A549 (cell line): ENCODE data around the gene TNPO3. TPM values are rescaled to one million over a fixed set of nuclear protein-coding genes. Genes with fewer than 3 reads are reported as not detected.

ENCODE experiments used
- ATAC-seq, 2 experiments: fragments of 200-7000 bp in 1 of 2; fragments of >200 bp in 1 of 2; cut with Nextera tagmentation in 1 of 2; cut with Tn5 transposase in 1 of 2; 3 replicates each; pipeline versions ENCODE4 v1.8.0 to v1.9.1; 2018 to 2020; ENCODE audit warnings: mild to moderate bottlenecking in 1 of 2, moderate library complexity in 1 of 2
- CTCF ChIA-PET: fragments of 300-600 bp; sonication (Branson Sonifier 250); formaldehyde crosslinking; extraction: SDS; loops from one replicate; lab custom pipeline; 2021; ENCODE audit warnings: antibody characterized with exemption, inconsistent platforms; lab: Yijun Ruan, JAX
- POLR2A ChIA-PET: fragments of 350-600 bp; formaldehyde crosslinking; extraction: SDS; loops from one replicate; lab custom pipeline; 2021; ENCODE audit warnings: antibody characterized with exemption, inconsistent platforms; lab: Yijun Ruan, JAX
- DNase-seq, 2 experiments: peaks; one replicate each; pipeline versions ENCODE4 v3.0.0 to v3.0.0-alpha.2; 2011 to 2016; ENCODE audit warnings: low read depth in 1 of 2, low spot score in 1 of 2
- FAIRE-seq: peaks from 2 replicates; lab custom pipeline; 2011; peaks lifted over from hg19 to GRCh38; lab: Jason Lieb, UNC
- H3K27ac ChIP-seq, 2 experiments: fragments of >200 bp; sonication (Bioruptor Twin); formaldehyde crosslinking; 3 replicates each; pipeline ENCODE4 v1.5.1; 2016 to 2017
- H3K4me1 ChIP-seq: fragments of >200 bp; sonication (Bioruptor Twin); formaldehyde crosslinking; 3 replicates; pipeline ENCODE4 v1.6.1; 2016
- H3K4me2 ChIP-seq: fragments of >200 bp; sonication (Bioruptor Twin); formaldehyde crosslinking; 3 replicates; pipeline ENCODE4 v1.6.1; 2016
- H3K4me3 ChIP-seq: fragments of >200 bp; sonication (Bioruptor Twin); formaldehyde crosslinking; 3 replicates; pipeline ENCODE4 v1.5.1; 2016
- H3K9me3 ChIP-seq: fragments of >200 bp; sonication (Bioruptor Twin); formaldehyde crosslinking; 3 replicates; pipeline ENCODE4 v1.6.1; 2016
- BHLHE40 ChIP-seq: IDR thresholded peaks from 2 replicates; pipeline ENCODE4 v1.6.1; 2012; ENCODE audit warnings: low read depth, low read length, inconsistent platforms
- CHD2 ChIP-seq: fragments of 150-350 bp; IDR thresholded peaks from 2 replicates; pipeline ENCODE4 v1.6.1; 2014; ENCODE audit warnings: low read length; ENCODE audit not compliant: partially characterized antibody
- EHMT2 ChIP-seq: fragments of 200-600 bp; sonication (generic); IDR thresholded peaks from 2 replicates; pipeline ENCODE4 v1.6.1; 2016; ENCODE audit warnings: antibody characterized with exemption, low read depth, mild to moderate bottlenecking, moderate library complexity
- ELK1 ChIP-seq: fragments of 150-350 bp; IDR thresholded peaks from 2 replicates; pipeline ENCODE4 v1.6.1; 2014; ENCODE audit warnings: low read depth, mild to moderate bottlenecking, low read length
- FOSL2 ChIP-seq, 2 experiments: fragments of 450-650 bp in 1 of 2; fragments of >200 bp in 1 of 2; sonication (Bioruptor Twin) in 1 of 2; formaldehyde crosslinking; IDR thresholded peaks; 2 replicates each; pipeline versions ENCODE4 v1.5.0 to v1.6.1; 2016 to 2020; ENCODE audit warnings: mild to moderate bottlenecking in 1 of 2, moderate library complexity in 1 of 2
- HOXB5 ChIP-seq: fragments of 250-450 bp; sonication (Bioruptor Pico); IDR thresholded peaks from 2 replicates; pipeline ENCODE4 v1.5.0; 2020; ENCODE audit warnings: mild to moderate bottlenecking, moderate library complexity
- MYC ChIP-seq: IDR thresholded peaks from 2 replicates; pipeline ENCODE4 v1.6.1; 2012; ENCODE audit warnings: mild to moderate bottlenecking, inconsistent platforms, low read length, improper control_type of control experiment, borderline replicate concordance
- NFE2L2 ChIP-seq: fragments of 150-350 bp; conservative IDR thresholded peaks from 2 replicates; pipeline ENCODE4 v1.6.1; 2014; ENCODE audit warnings: low read length
- RARB ChIP-seq: fragments of 250-450 bp; sonication (Bioruptor Pico); IDR thresholded peaks from 2 replicates; pipeline ENCODE4 v1.8.0; 2021; ENCODE audit warnings: mild to moderate bottlenecking, moderate library complexity
- REST ChIP-seq: fragments of 200-600 bp; sonication (generic); IDR thresholded peaks from 2 replicates; pipeline ENCODE4 v1.6.1; 2016; ENCODE audit warnings: antibody characterized with exemption, mild to moderate bottlenecking, moderate library complexity
- SMC3 ChIP-seq: fragments of >200 bp; sonication (Bioruptor Twin); formaldehyde crosslinking; IDR thresholded peaks from 3 replicates; pipeline ENCODE4 v1.6.1; 2018; ENCODE audit warnings: inconsistent platforms
- ZC3H11A ChIP-seq: fragments of 450-650 bp; IDR thresholded peaks from 2 replicates; pipeline ENCODE4 v1.6.1; 2014; ENCODE audit warnings: antibody characterized with exemption, mild to moderate bottlenecking
- ZFP36 ChIP-seq: fragments of 450-650 bp; IDR thresholded peaks from 2 replicates; pipeline ENCODE4 v1.6.1; 2014; ENCODE audit warnings: borderline replicate concordance; ENCODE audit not compliant: partially characterized antibody
- ZNF302 ChIP-seq: fragments of 250-450 bp; sonication (Bioruptor Pico); IDR thresholded peaks from 2 replicates; pipeline ENCODE4 v1.9.0; 2021; ENCODE audit warnings: inconsistent platforms, mild to moderate bottlenecking, moderate library complexity
- WGBS: methylation state at CpG from one replicate; pipeline ENCODE4 v1.1.6; 2017; ENCODE audit errors: missing lambda C conversion rate; 5-methylcytosine and 5-hydroxymethylcytosine counted together
- polyA plus RNA-seq, 4 experiments: library from polyadenylated mRNA; depleted of rRNA in 3 of 4; stranded (reverse); fragments of >200 nt; fragmentation: RNase III in 1 of 4; extraction: RNeasy Plus Mini Kit Qiagen cat#74134 plus additional on column Dnase treatment in 1 of 4; gene quantifications; 2 replicates in 3 of 4; 3 replicates in 1 of 4; pipeline ENCODE4 v1.2.3, GENCODE V29; 2011 to 2017
- TF ChIP-seq, protein P1 (sequence below): IDR thresholded peaks from 2 replicates; pipeline ENCODE4 v1.6.1; 2012; ENCODE audit warnings: low read depth, borderline replicate concordance
- TF ChIP-seq, protein P2 (sequence below): fragments of >200 bp; sonication (Bioruptor Twin); formaldehyde crosslinking; IDR thresholded peaks from 3 replicates; pipeline ENCODE4 v1.6.1; 2016

The TNPO3 gene
- polyA plus RNA-seq, 2 of the 4 experiments (the other 2 are of a cell fraction), result 43.2 to 66.9 TPM

DNA sequence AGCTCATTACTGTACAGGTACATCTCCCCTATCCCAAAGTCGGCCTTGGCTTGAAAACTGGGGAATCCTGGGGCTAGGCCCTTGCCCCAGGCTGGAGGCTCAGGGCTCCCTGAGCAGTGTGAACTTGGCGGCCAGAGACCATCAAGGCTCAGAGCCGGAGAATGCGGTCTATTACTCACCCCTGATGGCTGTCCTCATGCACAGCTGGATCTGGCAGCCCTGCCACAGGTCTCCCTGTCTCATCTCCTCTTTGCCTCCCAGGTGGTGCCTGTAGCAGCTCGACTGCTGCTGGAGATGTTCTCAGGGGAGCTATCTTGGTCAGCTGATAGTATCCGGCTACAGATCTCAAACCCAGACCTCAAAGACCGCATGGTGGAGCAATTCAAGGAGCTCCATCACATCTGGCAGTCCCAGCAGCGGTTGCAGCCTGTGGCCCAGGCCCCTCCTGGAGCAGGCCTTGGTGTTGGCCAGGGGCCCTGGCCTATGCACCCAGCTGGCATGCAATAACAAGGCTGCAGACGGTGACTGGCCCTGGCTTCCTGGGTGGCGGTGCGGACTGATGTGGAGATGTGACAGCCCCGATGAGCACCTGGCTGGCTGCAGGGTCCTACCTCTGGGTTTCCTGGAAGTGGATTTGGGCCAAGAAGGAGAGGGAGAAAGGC, 106.5 kb downstream of the TNPO3 start:
- ChIA-PET CTCF (interaction anchor here (0.6 to 2.1 kb wide), 3 partner anchors 10 to 239 kb away, joined by 3 to 13 read pairs (median 3); no protein-coding TSS in a partner anchor), POLR2A (interaction anchor here (0.5 to 1.6 kb wide), 2 partner anchors 107 to 301 kb away, joined by 3 to 8 read pairs; partner anchors contain the start of gene TNPO3)
- Histone ChIP-seq H3K4me3 (no peak overlapping the region), H3K9me3 (no peaks in the 10 kb centered on the region), H3K27ac (no peak overlapping the region), H3K4me2 (no peak overlapping the region), H3K4me1 (no peaks in the 10 kb centered on the region)
- ATAC-seq, result peak in 1 of 2 experiments; percentile 10; a peak in 2 of 6 replicates
- no peak for DNase-seq
- 91% methylated on average over 10 of the region's 12 CpGs for WGBS
- FAIRE-seq, result no peak
- no peak for TF ChIP-seq ELK1
- no peak for TF ChIP-seq NFE2L2
- no peak for TF ChIP-seq ZC3H11A
- no peak for TF ChIP-seq REST
- TF ChIP-seq EHMT2, result no peak
- no peak for TF ChIP-seq ZFP36
- TF ChIP-seq CHD2, result no peak
- TF ChIP-seq SMC3, result no peak
- no peak for TF ChIP-seq BHLHE40
- TF ChIP-seq, protein P1, sequence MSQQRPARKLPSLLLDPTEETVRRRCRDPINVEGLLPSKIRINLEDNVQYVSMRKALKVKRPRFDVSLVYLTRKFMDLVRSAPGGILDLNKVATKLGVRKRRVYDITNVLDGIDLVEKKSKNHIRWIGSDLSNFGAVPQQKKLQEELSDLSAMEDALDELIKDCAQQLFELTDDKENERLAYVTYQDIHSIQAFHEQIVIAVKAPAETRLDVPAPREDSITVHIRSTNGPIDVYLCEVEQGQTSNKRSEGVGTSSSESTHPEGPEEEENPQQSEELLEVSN, result no peak
- no peak for TF ChIP-seq ZNF302
- TF ChIP-seq, protein P2, sequence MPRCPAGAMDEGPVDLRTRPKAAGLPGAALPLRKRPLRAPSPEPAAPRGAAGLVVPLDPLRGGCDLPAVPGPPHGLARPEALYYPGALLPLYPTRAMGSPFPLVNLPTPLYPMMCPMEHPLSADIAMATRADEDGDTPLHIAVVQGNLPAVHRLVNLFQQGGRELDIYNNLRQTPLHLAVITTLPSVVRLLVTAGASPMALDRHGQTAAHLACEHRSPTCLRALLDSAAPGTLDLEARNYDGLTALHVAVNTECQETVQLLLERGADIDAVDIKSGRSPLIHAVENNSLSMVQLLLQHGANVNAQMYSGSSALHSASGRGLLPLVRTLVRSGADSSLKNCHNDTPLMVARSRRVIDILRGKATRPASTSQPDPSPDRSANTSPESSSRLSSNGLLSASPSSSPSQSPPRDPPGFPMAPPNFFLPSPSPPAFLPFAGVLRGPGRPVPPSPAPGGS, result no peak
- TF ChIP-seq MYC, result no peak
- TF ChIP-seq RARB (CRISPR knock-in tag), result no peak

GRCh38 chr7:128947854-128948253, 107.1 kb downstream of the TNPO3 start:
- WGBS, result 91% methylated on average over 6 of the region's 9 CpGs
- DNase-seq (no peak), FAIRE-seq (no peak), ATAC-seq (peak; percentile 4 to 14; a peak in 2 of 6 replicates)
- Histone ChIP-seq H3K4me3 (no peak overlapping the region), H3K4me2 (no peak overlapping the region), H3K27ac (no peak overlapping the region), H3K4me1 (no peaks in the 10 kb centered on the region), H3K9me3 (no peaks in the 10 kb centered on the region)
- TF ChIP-seq HOXB5, result no peak
- TF ChIP-seq FOSL2 (IDR thresholded peaks at IDR 0.05), result no peak
- 0 out of 2 replicates have a peak, but pooled peaks have one; percentile 6 for TF ChIP-seq FOSL2 (CRISPR knock-in tag; IDR thresholded peaks at IDR 0.05)
- POLR2A ChIA-PET, result interaction anchor here (0.5 to 1.6 kb wide), 2 partner anchors 78 to 107 kb away, joined by 3 to 5 read pairs; partner anchors contain the start of gene TNPO3
- CTCF ChIA-PET, result interaction anchor here (0.6 to 2.1 kb wide), 4 partner anchors 9 to 238 kb away, joined by 3 to 13 read pairs (median 4); no protein-coding TSS in a partner anchor
